Measurements from ENCODE around the gene ZNF780A. TPM values are rescaled to one million over a fixed set of nuclear protein-coding genes. Genes with fewer than 3 reads are reported as not detected.

ZNF780A gene
- total RNA-seq, 4 donors from 2014 or later = 9.4 to 22.1 (median 15.5) TPM

- no peak for ATAC-seq
- H3K9me3 ChIP-seq = peaks cover 6 to 90% (median 11%) of the 10 kb centered on the region in 3 donors
- H3K27me3 ChIP-seq = no peaks in the 10 kb centered on the region
- H3K4me3 ChIP-seq = no peak overlapping the region
- TF ChIP-seq EP300 (IDR thresholded peaks at IDR 0.05) (no peak), CTCF (IDR thresholded peaks at IDR 0.05) (no peak), POLR2AphosphoS5 (IDR thresholded peaks at IDR 0.05) (no peak), POLR2A (IDR thresholded peaks at IDR 0.05) (no peak)
- H3K27ac ChIP-seq = no peak overlapping the region
- WGBS, 2 donors (ENCODE audit: low coverage in 1 of 2) = 88 to 91% methylated on average over 1 to 2 of the region's 2 CpGs
- peaks cover 0 to 41% of the 10 kb centered on the region in 2 donors for H3K36me3 ChIP-seq
- no peaks in the 10 kb centered on the region for H3K4me1 ChIP-seq
These were observed 56.7 kb downstream of the ZNF780A start for GRCh38 chr19:40033989-40034560.

- no peak overlapping the region for H3K27ac ChIP-seq
- 96 to 100% methylated on average over 2 to 5 of the region's 5 CpGs for WGBS, 2 donors (ENCODE audit: low coverage in 1 of 2)
- H3K4me1 ChIP-seq = no peaks in the 10 kb centered on the region
- TF ChIP-seq POLR2AphosphoS5 (IDR thresholded peaks at IDR 0.05) (no peak), EP300 (IDR thresholded peaks at IDR 0.05) (no peak)
- H3K9me3 ChIP-seq = peaks cover 0 to 99% (median 9%) of the 10 kb centered on the region in 3 donors
- no peak for ATAC-seq
- H3K4me3 ChIP-seq = no peak overlapping the region
- no peaks in the 10 kb centered on the region for H3K36me3 ChIP-seq
- no peaks in the 10 kb centered on the region for H3K27me3 ChIP-seq
These were observed 64.2 kb downstream of the ZNF780A start for GRCh38 chr19:40026597-40026970.

GRCh38 chr19:40025938-40026596, 64.7 kb downstream of the ZNF780A start:
- no peaks in the 10 kb centered on the region for H3K27me3 ChIP-seq
- H3K9me3 ChIP-seq = peaks cover 0 to 99% (median 6%) of the 10 kb centered on the region in 3 donors
- no peak overlapping the region for H3K27ac ChIP-seq
- no peak overlapping the region for H3K4me3 ChIP-seq
- no peaks in the 10 kb centered on the region for H3K36me3 ChIP-seq
- no peak for ATAC-seq
- TF ChIP-seq POLR2A (IDR thresholded peaks at IDR 0.05) (no peak), POLR2AphosphoS5 (IDR thresholded peaks at IDR 0.05) (no peak), EP300 (IDR thresholded peaks at IDR 0.05) (no peak), CTCF (IDR thresholded peaks at IDR 0.05) (no peak)
- WGBS, 2 donors (ENCODE audit: low coverage in 1 of 2) = 96 to 100% methylated on average over 4 of the region's 4 CpGs
- no peaks in the 10 kb centered on the region for H3K4me1 ChIP-seq

- peaks cover 0 to 98% (median 6%) of the 10 kb centered on the region in 3 donors for H3K9me3 ChIP-seq
- ATAC-seq = no peak
- H3K4me3 ChIP-seq = no peak overlapping the region
- no peaks in the 10 kb centered on the region for H3K36me3 ChIP-seq
- H3K4me1 ChIP-seq = no peaks in the 10 kb centered on the region
- 83 to 84% methylated on average over 2 to 3 of the region's 3 CpGs for WGBS, 2 donors (ENCODE audit: low coverage in 1 of 2)
- no peak overlapping the region for H3K27ac ChIP-seq
- no peaks in the 10 kb centered on the region for H3K27me3 ChIP-seq
- TF ChIP-seq EP300 (IDR thresholded peaks at IDR 0.05) (no peak), POLR2A (IDR thresholded peaks at IDR 0.05) (no peak), CTCF (IDR thresholded peaks at IDR 0.05) (no peak), POLR2AphosphoS5 (IDR thresholded peaks at IDR 0.05) (no peak)
These were observed 66.8 kb downstream of the ZNF780A start for GRCh38 chr19:40023969-40024368.

Other genes with a start within 250 kb of the ZNF780A start
- 100 to 1,000 TPM in 1 of 4 donors, 10 to 100 TPM in 3; 72.5 to 105 (median 89.1) TPM for gene FBL, start 244.6 kb downstream of the ZNF780A start, total RNA-seq
- 10 to 100 TPM in 2 of 4 donors, 1 to 10 TPM in 1, under 1 TPM in 1; 0.31 to 69.1 (median 8.2) TPM for gene FCGBP, start 156.3 kb downstream of the ZNF780A start, total RNA-seq
- gene PSMC4, start 119.8 kb downstream of the ZNF780A start, total RNA-seq = 100 to 1,000 TPM in 1 of 4 donors, 10 to 100 TPM in 3; 75.2 to 104 (median 94.7) TPM
- 10 to 100 TPM in 1 of 4 donors, 1 to 10 TPM in 3; 5.2 to 17.7 (median 7.5) TPM for gene ZNF546, start 93.9 kb downstream of the ZNF780A start, total RNA-seq
- 10 to 100 TPM; 14.5 to 22.5 (median 19.7) TPM for gene ZNF780B, start 34.7 kb downstream of the ZNF780A start, total RNA-seq
- 10 to 100 TPM in 3 of 4 donors, 1 to 10 TPM in 1; 9.8 to 21.3 (median 16.4) TPM for gene MAP3K10, start 100.5 kb upstream of the ZNF780A start, total RNA-seq
- not detected for gene TTC9B, start 127.4 kb upstream of the ZNF780A start, total RNA-seq
- under 1 TPM in 1 of 4 donors, not detected in 3; 0.13 TPM for gene CCNP, start 135.7 kb upstream of the ZNF780A start, total RNA-seq
- gene AKT2, start 194.4 kb upstream of the ZNF780A start, total RNA-seq = 10 to 100 TPM; 64.2 to 88.9 (median 72.8) TPM

Data from gastroesophageal sphincter (tissue), 4 donors.